Lower leg skin (tissue), 3 donors: ENCODE measurements around the gene DDX10.

ENCODE experiments used
- CTCF ChIP-seq, 3 donors: fragments of 450-650 bp; IDR thresholded peaks; one replicate each; pipeline ENCODE4 v1.5.1; 2016; ENCODE audit warnings: antibody characterized with exemption in 3 of 3, mild to moderate bottlenecking in 3 of 3, moderate library complexity in 2 of 3
- POLR2A ChIP-seq, 2 donors: fragments of 450-650 bp; IDR thresholded peaks; one replicate each; pipeline ENCODE4 v1.6.1; 2016 to 2017; ENCODE audit warnings: antibody characterized with exemption in 2 of 2, mild to moderate bottlenecking in 1 of 2, moderate library complexity in 1 of 2

GRCh38 chr11:108872781-108873291, 208.0 kb downstream of the DDX10 start:
- TF ChIP-seq POLR2A (IDR thresholded peaks at IDR 0.05) = no peak
- TF ChIP-seq CTCF (IDR thresholded peaks at IDR 0.05) = no peak
